K562 (cell line): ENCODE results near the gene CXCR3. TPM values are rescaled to one million over a fixed set of nuclear protein-coding genes. Genes with fewer than 3 reads are reported as not detected.

Source experiments
- ATAC-seq: fragments of 200-7000 bp; cut with Tn5 transposase; 3 replicates; pipeline ENCODE4 v1.9.1; 2020; ENCODE audit warnings: moderate library complexity
- BruUV-seq: library from RNA; stranded (reverse); fragments of 400-500 nt; replicated peaks from 2 replicates; lab custom pipeline; 2021; lab: Mats Ljungman, UMichigan
- CTCF ChIA-PET: fragments of 300-600 bp; formaldehyde crosslinking; extraction: SDS; loops from one replicate; lab custom pipeline; 2021; ENCODE audit warnings: low intra/inter-chr PET ratio; lab: Yijun Ruan, JAX
- POLR2A ChIA-PET: fragments of 300-600, 350-650 bp; sonication (Branson Sonifier 250); formaldehyde crosslinking; extraction: SDS; loops from one replicate; lab custom pipeline; 2021; ENCODE audit warnings: antibody characterized with exemption, inconsistent platforms; lab: Yijun Ruan, JAX
- DNase-seq, 4 experiments: peaks; one replicate each; pipeline versions ENCODE4 v3.0.0 to v3.0.0-alpha.2; 2011 to 2018; ENCODE audit warnings: low spot score in 3 of 4, mixed read lengths in 3 of 4; ENCODE audit errors: extremely low read depth in 1 of 4
- FAIRE-seq: peaks from 2 replicates; lab custom pipeline; 2011; peaks lifted over from hg19 to GRCh38; lab: Jason Lieb, UNC
- H2AFZ ChIP-seq: 2 replicates; pipeline ENCODE4 v1.6.0; 2011; ENCODE audit warnings: low read depth, low read length, control low read depth, inconsistent platforms
- H3K27ac ChIP-seq: fragments of 200-600 bp; 3 replicates; pipeline ENCODE4 v1.8.0; 2011; ENCODE audit warnings: low read depth, mild to moderate bottlenecking, control low read depth, inconsistent platforms, low read length, moderate library complexity, mixed read lengths; ENCODE audit errors: extremely low read depth
- H3K27me3 ChIP-seq, 2 experiments: fragments of 300-600 bp in 1 of 2; 2 replicates in 1 of 2; 3 replicates in 1 of 2; pipeline versions ENCODE4 v1.6.0 to v1.8.0; 2011; ENCODE audit warnings: inconsistent platforms in 2 of 2, low read length in 2 of 2, mild to moderate bottlenecking in 1 of 2, mixed read lengths in 1 of 2, moderate library complexity in 1 of 2; ENCODE audit not compliant: control insufficient read depth in 2 of 2, insufficient read depth in 2 of 2
- H3K36me3 ChIP-seq: fragments of 300-600 bp; 3 replicates; pipeline ENCODE4 v1.8.0; 2011; ENCODE audit warnings: mild to moderate bottlenecking, low read length, inconsistent platforms; ENCODE audit not compliant: control insufficient read depth, insufficient read depth
- H3K4me1 ChIP-seq, 2 experiments: fragments of 200-600 bp in 1 of 2; replicated peaks in 1 of 2; 2 replicates in 1 of 2; 3 replicates in 1 of 2; pipeline versions ENCODE4 v1.5.1 to v1.8.0; 2011; ENCODE audit warnings: inconsistent platforms in 2 of 2, low read length in 2 of 2, mild to moderate bottlenecking in 1 of 2, mixed read lengths in 1 of 2, moderate library complexity in 1 of 2; ENCODE audit not compliant: control insufficient read depth in 2 of 2, insufficient read depth in 2 of 2
- H3K4me2 ChIP-seq: 2 replicates; pipeline ENCODE4 v1.6.1; 2011; ENCODE audit warnings: low read length, control low read depth, inconsistent platforms, mixed read lengths; ENCODE audit not compliant: insufficient read depth
- H3K4me3 ChIP-seq: fragments of 200-600 bp; sonication (generic), shearing (Covaris generic); 2 replicates; pipeline ENCODE4 v1.5.1; 2016; ENCODE audit warnings: control low read depth, inconsistent platforms
- H3K79me2 ChIP-seq: fragments of 200-600 bp; 3 replicates; pipeline ENCODE4 v1.8.0; 2011; ENCODE audit warnings: low read length, inconsistent platforms; ENCODE audit not compliant: control insufficient read depth, insufficient read depth
- H3K9ac ChIP-seq, 2 experiments: 2 replicates each; pipeline versions ENCODE4 v1.6.0 to v1.6.1; 2011; ENCODE audit warnings: low read depth in 2 of 2, low read length in 2 of 2, control low read depth in 1 of 2, inconsistent platforms in 1 of 2, mild to moderate bottlenecking in 1 of 2, mixed read lengths in 1 of 2; ENCODE audit not compliant: insufficient read depth in 1 of 2
- H3K9me1 ChIP-seq: one replicate; pipeline ENCODE4 v1.6.0; 2011; ENCODE audit warnings: inconsistent platforms, mild to moderate bottlenecking, low read length, moderate library complexity; ENCODE audit not compliant: control insufficient read depth, insufficient read depth
- H3K9me3 ChIP-seq: replicated peaks from 2 replicates; pipeline ENCODE4 v1.5.1; 2011; ENCODE audit warnings: low read depth, low read length, inconsistent platforms; ENCODE audit not compliant: control insufficient read depth, insufficient read depth
- H4K20me1 ChIP-seq: replicated peaks from 2 replicates; pipeline ENCODE4 v1.6.1; 2011; ENCODE audit warnings: low read length, inconsistent platforms, mixed read lengths; ENCODE audit not compliant: control insufficient read depth, insufficient read depth
- ELF2 ChIP-seq: fragments of 250-450 bp; sonication (Bioruptor Pico); IDR thresholded peaks from 2 replicates; pipeline ENCODE4 v1.5.0; 2021; ENCODE audit warnings: mild to moderate bottlenecking
- EZH2 ChIP-seq: IDR thresholded peaks from 2 replicates; pipeline ENCODE4 v1.6.1; 2012; ENCODE audit warnings: low read depth, mild to moderate bottlenecking, inconsistent platforms, low read length, borderline replicate concordance
- FOSL1 ChIP-seq: fragments of 200-800 bp; sonication (Bioruptor generic); conservative IDR thresholded peaks from 2 replicates; pipeline ENCODE4 v1.6.1; 2016; ENCODE audit warnings: missing genetic modification characterization, missing compliant biosample characterization
- GABPB2 ChIP-seq: fragments of 250-450 bp; sonication (Bioruptor Pico); conservative IDR thresholded peaks from 2 replicates; pipeline ENCODE4 v1.5.1; 2021; ENCODE audit warnings: mild to moderate bottlenecking
- HSF4 ChIP-seq: fragments of 250-450 bp; sonication (Bioruptor Pico); IDR thresholded peaks from 2 replicates; pipeline ENCODE4 v2.1.2; 2022; ENCODE audit warnings: mild to moderate bottlenecking, moderate library complexity, borderline replicate concordance
- RAD51 ChIP-seq: fragments of 450-650 bp; IDR thresholded peaks from 2 replicates; pipeline ENCODE4 v1.7.1; 2016; ENCODE audit warnings: low read depth, mild to moderate bottlenecking, borderline replicate concordance
- ZBTB11 ChIP-seq, 3 experiments: fragments of 200-800 bp in 1 of 3; fragments of 250-450 bp in 1 of 3; fragments of 450-650 bp in 1 of 3; sonication (Bioruptor Pico) in 1 of 3; sonication (Bioruptor generic) in 1 of 3; formaldehyde crosslinking in 1 of 3; IDR thresholded peaks; 2 replicates each; pipeline versions ENCODE4 v1.6.1 to v1.8.0; 2016 to 2022; ENCODE audit warnings: mild to moderate bottlenecking in 2 of 3, missing genetic modification characterization in 2 of 3, missing compliant biosample characterization in 1 of 3, moderate library complexity in 1 of 3
- ZNF212 ChIP-seq: fragments of 450-650 bp; formaldehyde crosslinking; IDR thresholded peaks from 2 replicates; pipeline ENCODE4 v1.4.0; 2020; ENCODE audit warnings: mild to moderate bottlenecking
- ZNF57 ChIP-seq: fragments of 450-650 bp; formaldehyde crosslinking; IDR thresholded peaks from 2 replicates; pipeline ENCODE4 v1.4.0; 2020; ENCODE audit warnings: mild to moderate bottlenecking, moderate library complexity
- ZNF717 ChIP-seq: fragments of 250-450 bp; sonication (Bioruptor Pico); IDR thresholded peaks from 2 replicates; pipeline ENCODE4 v1.5.0; 2021
- WGBS: fragments of 100-300 bp; shearing (Covaris generic); methylation state at CpG from one replicate; pipeline ENCODE4 v1.1.6; 2016; ENCODE audit warnings: low coverage, mixed read lengths; ENCODE audit not compliant: insufficient coverage; ENCODE audit errors: missing lambda C conversion rate; 5-methylcytosine and 5-hydroxymethylcytosine counted together
- in situ Hi-C: fragments of 300-500 bp; cut with MboI; formaldehyde crosslinking; loops from 4 replicates; pipeline ENCODE4 v1.15.0; 2018; ENCODE audit warnings: inconsistent platforms, mixed read lengths
- intact Hi-C: fragments of 100-400 bp; cut with micrococcal nuclease; formaldehyde crosslinking; loops from 2 replicates; pipeline ENCODE4 v1.14.2; 2022
- polyA plus RNA-seq, 8 experiments: library from polyadenylated mRNA; depleted of rRNA in 4 of 8; stranded (reverse) in 5 of 8; unstranded in 3 of 8; fragments of >200 nt; fragmentation: Nextera tagmentation in 2 of 8; fragmentation: Illumina TruSeq in 1 of 8; extraction: Ambion mirVana in 2 of 8; extraction: Trizol in 1 of 8; gene quantifications; 2 replicates each; pipeline versions ENCODE4 v1.2.1 to v1.2.3, GENCODE V29; 2011 to 2014; ENCODE audit warnings: inconsistent platforms in 1 of 8, missing spikeins in 1 of 8
- total RNA-seq, 7 experiments: library from RNA; depleted of rRNA in 6 of 7; stranded (reverse); fragments of >200 nt in 6 of 7; fragmentation: Illumina TruSeq in 2 of 7; extraction: Trizol in 2 of 7; gene quantifications; 2 replicates each; pipeline versions ENCODE4 v1.2.1 to v1.2.3, GENCODE V29; 2011 to 2021; ENCODE audit warnings: low replicate concordance in 1 of 7

CXCR3 gene
- total and polyA plus RNA-seq, 9 of the 15 experiments (the other 6 are each of a cell fraction or from before 2014, with no cell fraction given): not detected

- FAIRE-seq (no peak), ATAC-seq (no peak), DNase-seq (no peak)
- H3K27me3 ChIP-seq: no peaks in the 10 kb centered on the region; a peak in 2 of 5 replicates
- WGBS: 30% methylated on average over 5 of the region's 6 CpGs
- H3K9me3 ChIP-seq: no peaks in the 10 kb centered on the region
- no TSS peak for BruUV-seq
- ChIA-PET POLR2A (interaction anchor here (0.6 kb wide), 1 partner anchor 8 kb away, joined by 3 read pairs; no protein-coding TSS in a partner anchor), CTCF (no interaction called here)
- H3K27ac ChIP-seq: no peak overlapping the region
- H3K36me3 ChIP-seq: no peaks in the 10 kb centered on the region
- H3K4me1 ChIP-seq: no peaks in the 10 kb centered on the region; a peak in 1 of 5 replicates
- H2AFZ ChIP-seq: no peak overlapping the region
- H3K79me2 ChIP-seq: no peaks in the 10 kb centered on the region
- no peak overlapping the region for H3K4me3 ChIP-seq
- in situ Hi-C loops: no loop called here
- H3K9ac ChIP-seq: no peak overlapping the region
- H3K4me2 ChIP-seq: no peak overlapping the region
- H4K20me1 ChIP-seq: no peaks in the 10 kb centered on the region
- no peaks in the 10 kb centered on the region for H3K9me1 ChIP-seq
- TF ChIP-seq ZNF717 (CRISPR knock-in tag): no peak
- TF ChIP-seq HSF4 (CRISPR knock-in tag): no peak
- TF ChIP-seq ELF2 (CRISPR knock-in tag): no peak
- no peak for TF ChIP-seq GABPB2 (CRISPR knock-in tag)
- no peak for TF ChIP-seq EZH2
- no peak for TF ChIP-seq ZNF57 (CRISPR knock-in tag)
- no peak for TF ChIP-seq ZBTB11 (CRISPR knock-in tag; IDR thresholded peaks at IDR 0.05)
- no peak for TF ChIP-seq RAD51
- no peak for TF ChIP-seq ZNF212 (CRISPR knock-in tag)
- TF ChIP-seq FOSL1 (tag): no peak
- intact Hi-C loops: no loop called here
Measured at GRCh38 chrX:71634366-71634765, 16.1 kb upstream of the CXCR3 start.
